ENCODE measurements around the gene MPRIP.
"Not testable (repeated sequence)": the region's sequence is repeated elsewhere in the genome, so short reads cannot be mapped to it uniquely, and the experiment has no call there.

The MPRIP gene

DNA sequence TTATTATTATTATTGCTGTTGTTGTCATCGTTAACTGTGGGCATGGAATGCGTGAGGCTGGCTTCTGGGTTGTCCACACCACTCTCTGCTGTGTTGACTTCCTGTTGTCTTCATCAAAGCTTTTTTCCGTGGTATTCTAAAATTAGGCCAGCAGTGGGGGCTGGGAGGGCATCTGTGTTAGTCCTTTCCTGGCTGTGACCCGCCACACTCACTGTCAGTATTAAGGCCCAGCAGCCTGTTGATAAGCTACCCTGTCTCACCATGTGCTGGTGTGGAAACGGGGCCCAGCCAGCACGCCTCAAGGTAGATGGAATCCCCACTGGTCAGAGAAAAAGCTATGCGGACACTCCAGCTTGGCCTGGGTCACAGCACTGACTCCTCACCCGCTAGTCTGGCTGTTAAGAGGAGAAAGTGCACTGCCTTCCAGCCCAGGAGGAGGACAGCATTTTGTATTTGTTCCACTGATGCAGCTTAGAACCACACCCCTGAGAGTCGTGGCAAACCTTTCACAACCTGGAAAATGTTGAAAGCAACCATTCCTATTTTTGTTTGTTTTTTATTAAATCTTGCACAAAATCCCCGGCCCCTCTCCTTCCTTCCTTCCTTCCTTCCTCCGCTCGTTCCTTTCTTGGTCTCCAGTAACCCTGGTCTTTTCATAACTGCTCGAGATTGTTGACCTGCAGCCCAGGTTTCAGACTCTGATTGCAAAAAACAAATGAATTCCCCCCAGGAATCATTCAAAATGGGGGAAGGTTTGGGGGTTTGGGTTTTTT is 142.9 kb downstream of the MPRIP start:
- not testable (repeated sequence) for DNase-seq (ENCODE audit: low spot score)

DNA sequence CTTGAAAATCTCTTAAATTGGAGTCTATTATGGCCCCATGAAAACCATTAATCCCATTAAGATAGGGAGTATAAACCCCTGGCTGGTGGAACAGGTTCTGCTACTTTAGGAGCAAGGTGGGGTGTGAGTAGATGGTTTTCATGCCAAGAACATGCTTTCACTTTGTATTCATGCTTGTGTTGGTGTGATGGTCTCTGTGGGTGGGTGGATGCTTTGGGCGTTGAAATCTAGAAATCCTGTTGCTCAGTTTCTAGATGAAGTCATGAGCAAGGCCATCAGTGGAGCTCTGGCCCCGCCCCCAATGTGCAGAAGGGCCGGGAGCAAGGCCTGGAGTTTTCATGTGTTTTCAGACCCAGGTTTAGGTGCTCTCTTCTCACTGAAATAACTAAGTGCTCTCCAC is 143.8 kb downstream of the MPRIP start:
- no peak for DNase-seq (ENCODE audit: low spot score)

DNA sequence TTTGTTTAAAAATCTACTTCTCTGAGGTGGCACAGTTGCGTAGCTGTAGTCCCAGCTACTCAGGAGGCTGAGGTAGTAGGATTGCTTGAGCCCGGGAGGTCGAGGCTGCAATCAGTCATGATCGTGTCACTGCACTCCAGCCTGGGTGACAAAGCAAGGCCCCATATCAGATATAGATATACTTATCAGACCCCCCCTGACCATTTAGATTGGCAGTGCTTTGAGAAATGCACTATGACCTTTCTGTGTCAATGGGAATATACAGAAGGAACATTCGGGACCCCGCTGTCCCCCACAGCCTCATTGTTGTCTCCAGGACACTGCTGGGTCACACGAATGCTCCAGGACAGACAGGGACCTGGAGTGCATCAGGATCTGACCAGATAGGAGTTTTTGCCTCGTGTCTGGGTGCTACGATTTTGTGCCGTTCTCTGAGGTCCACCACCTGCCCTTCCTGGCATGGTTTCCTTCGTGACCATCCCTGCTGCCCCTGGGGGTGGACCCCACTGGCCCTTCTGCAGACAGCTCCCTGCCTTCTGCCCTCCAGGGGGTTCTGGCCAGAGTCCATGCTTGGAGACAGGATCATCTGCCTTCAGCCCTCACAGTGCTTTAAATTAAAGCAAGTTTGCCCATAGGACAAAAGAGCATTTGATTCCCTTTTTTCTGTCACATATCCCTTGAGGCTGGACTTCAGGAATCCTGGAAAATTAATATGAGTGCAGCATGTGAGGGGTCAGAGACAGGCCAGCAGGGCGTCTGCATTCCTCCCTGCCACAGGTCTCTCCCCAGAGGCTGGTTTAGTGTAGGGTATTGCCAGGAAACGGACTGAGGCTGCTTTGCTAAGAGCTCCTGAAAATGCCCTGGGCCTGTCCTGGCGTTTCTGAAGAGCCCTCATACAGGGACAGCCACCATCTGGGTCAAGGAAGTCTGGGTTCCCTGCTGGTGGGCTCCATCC is 144.6 kb downstream of the MPRIP start:
- DNase-seq (ENCODE audit: low spot score), result no peak

- DNase-seq (ENCODE audit: low spot score), result no peak
These were observed 146.3 kb downstream of the MPRIP start for GRCh38 chr17:17188586-17188985.

GRCh38 chr17:17189559-17189958 is 147.3 kb downstream of the MPRIP start:
- DNase-seq (ENCODE audit: low spot score), result no peak

DNA sequence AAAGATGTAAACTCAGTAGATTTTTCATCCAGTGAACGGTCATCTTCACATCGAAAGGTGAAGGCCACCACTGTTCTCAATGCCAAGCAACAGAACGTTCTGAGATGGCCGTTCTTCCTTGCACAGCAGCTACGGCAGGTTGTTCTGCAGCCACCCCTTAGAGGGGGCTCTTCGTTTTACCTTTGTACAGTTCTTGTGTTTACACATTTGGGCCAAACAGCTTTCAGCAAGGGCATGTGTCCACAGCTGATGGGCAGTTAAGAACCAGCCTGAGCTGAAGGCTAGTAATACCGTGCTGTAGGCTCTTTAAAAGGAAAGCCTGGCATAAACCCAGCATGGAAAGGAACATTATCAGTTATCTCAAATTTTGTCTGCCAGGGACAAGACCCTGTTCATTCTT is 147.9 kb downstream of the MPRIP start:
- no peak for DNase-seq (ENCODE audit: low spot score)

- DNase-seq (ENCODE audit: low spot score), result no peak
These were observed 149.1 kb downstream of the MPRIP start for GRCh38 chr17:17191346-17191792.

- DNase-seq (ENCODE audit: low spot score), result no peak
These were observed 149.7 kb downstream of the MPRIP start for GRCh38 chr17:17191961-17192381.

DNA sequence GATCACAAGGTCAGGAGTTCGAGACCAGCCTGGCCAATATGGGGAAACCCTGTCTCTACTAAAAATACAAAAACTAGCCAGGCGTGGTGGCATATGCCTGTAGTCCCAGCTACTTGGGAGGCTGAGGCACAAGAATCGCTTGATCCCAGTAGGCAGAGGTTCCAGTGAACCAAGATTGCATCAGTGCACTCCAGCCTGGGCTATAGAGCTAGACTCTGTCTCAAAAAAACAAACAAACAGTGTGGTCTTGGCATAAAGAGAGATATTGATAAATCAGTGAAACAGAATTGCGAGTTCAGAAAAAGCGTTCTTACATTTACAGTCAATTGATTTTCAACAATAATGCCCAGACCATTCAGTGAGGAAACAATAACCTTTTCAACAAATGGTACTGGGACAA is 153.2 kb downstream of the MPRIP start:
- DNase-seq (ENCODE audit: low spot score), result not testable (repeated sequence)

DNA sequence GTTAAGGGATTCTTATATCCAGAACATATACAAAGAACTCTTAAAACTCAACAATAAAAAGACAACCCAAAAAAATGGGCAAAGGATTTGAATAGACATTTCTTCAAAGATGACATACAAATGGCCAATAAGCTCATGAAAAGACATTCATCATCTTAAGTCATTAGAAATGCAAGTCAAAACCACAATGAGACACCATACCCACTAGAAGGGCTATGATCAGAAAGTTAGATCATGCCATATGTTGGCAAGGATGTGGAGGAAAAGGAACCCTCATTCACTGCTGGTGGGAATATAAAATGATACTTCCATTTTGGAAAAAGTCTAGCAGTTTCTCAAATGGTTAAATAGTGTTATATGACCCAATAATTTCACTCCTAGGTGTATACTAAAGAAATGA is 154.5 kb downstream of the MPRIP start:
- no peak for DNase-seq (ENCODE audit: low spot score)

DNA sequence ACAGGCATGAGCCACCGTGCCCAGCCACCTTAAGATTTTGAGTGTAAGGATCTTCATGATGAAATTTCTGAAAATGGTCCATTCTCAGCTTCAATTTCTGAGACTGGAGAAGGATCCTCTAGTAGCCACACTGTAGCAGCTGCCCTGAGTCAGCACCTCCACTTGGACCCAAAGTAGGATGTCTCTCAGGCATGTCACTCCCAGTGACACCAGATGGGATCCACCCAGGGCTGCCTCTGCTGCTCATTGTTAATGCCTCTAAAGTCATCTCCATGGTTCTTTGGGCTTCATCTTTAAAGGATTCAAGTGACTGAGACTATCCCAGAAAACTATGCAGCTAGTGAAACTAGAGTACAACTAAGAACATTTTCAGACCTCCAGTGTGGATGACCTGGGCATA is 156.0 kb downstream of the MPRIP start:
- no peak for DNase-seq (ENCODE audit: low spot score)

DNA sequence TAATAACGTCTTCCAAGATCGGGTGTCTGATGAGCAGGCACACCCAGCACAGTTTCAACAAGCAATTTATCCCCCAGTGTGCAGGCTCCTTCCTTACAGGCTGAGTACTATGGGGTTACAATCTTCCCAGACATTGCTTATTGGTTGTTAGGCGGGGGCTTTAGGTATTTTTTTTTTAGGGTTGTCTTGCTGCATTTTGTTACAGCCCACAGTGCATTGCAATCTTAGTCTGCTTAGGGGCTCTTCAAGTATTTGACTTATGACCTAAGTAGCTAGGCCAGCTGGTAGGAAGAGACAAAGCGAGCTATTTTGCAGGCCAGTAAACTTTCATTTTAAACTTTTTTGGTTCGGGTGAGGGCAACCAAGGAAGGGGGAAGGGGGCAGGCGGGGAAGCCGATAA is 158.1 kb downstream of the MPRIP start:
- no peak for DNase-seq (ENCODE audit: low spot score)

DNA sequence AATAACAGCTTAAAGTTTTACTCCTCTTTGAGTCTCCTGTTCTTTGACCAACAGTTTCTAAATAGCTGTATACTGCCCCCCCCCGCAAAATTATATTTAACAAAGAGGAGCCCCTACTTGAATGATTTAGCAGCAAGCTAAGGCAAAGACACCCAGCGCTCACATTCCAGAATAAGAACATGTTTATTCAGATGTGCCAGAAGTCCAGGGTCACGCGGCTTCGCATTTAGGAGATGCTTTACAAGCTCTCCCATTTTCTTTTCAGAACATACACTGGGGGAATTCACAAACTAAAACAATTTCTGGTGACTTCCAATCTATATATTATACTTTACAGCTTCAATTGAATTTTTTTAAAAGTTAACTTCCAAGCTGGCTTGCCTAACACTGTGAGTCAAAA is 158.6 kb downstream of the MPRIP start:
- DNase-seq (ENCODE audit: low spot score), result no peak

DNA sequence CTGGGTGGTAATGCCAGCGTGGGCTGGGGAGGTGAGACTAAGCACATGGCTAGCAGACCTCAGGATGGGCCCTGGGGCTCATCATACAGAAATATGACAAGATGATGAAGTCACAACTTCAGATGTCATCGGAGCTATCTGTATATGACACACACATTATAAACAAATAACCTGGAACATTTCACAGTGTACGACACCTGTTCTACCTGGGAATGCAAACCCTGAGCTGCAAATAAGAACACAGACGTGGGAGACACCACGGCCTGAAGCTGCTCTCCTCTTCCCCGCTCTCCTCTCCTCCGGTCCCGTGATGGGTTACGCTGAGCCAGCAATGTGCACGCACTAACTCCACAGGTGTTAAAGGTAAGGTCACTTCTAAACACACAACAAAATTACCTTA is 159.0 kb downstream of the MPRIP start:
- DNase-seq (ENCODE audit: low spot score), result no peak

DNA sequence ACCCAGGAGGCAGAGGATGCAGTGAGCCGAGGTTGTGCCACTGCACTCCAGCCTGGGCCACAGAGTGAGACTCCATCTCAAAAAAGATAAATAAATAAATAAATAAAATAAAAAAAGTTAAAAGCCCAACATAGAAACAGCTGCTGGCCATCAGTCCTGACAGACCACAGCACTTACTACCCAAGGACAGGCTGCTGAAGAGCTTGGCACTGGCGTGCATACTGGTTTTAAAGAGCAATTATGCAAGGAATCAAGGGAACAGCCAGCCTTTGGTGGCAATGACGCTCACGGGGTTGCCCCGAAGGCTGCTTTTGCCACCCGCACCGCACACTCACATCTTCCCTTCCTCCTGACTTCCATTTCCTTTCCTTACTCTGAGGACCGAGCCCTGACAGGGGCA is 159.7 kb downstream of the MPRIP start:
- no peak for DNase-seq (ENCODE audit: low spot score)

- no peak for DNase-seq (ENCODE audit: low spot score)
These were observed 161.0 kb downstream of the MPRIP start for GRCh38 chr17:17203173-17203730.

GRCh38 chr17:17204041-17204591 is 161.9 kb downstream of the MPRIP start:
- DNase-seq (ENCODE audit: low spot score), result peak; percentile 68

GRCh38 chr17:17204635-17205231 is 162.5 kb downstream of the MPRIP start:
- DNase-seq (ENCODE audit: low spot score), result no peak

GRCh38 chr17:17205368-17206123 is 163.3 kb downstream of the MPRIP start:
- no peak for DNase-seq (ENCODE audit: low spot score)

- DNase-seq (ENCODE audit: low spot score), result peak; percentile 52
These were observed 164.1 kb downstream of the MPRIP start, which contains the start of gene PLD6 for GRCh38 chr17:17206124-17206912. TSS of gene PLD6 (minus strand) at chr17:17206333. CDS start at chr17:17206286, 47 bp downstream.
